Activated naive CD4-positive, alpha-beta T cell treated with anti-CD3 and anti-CD28 coated beads, Interleukin-2, amount 50 U/mL, for 16 hours (primary cell): ENCODE measurements around the gene GBA3.

Experiments
- DNase-seq: peaks from one replicate; pipeline ENCODE4 v3.0.0-alpha.2; 2020

Gene GBA3

DNA sequence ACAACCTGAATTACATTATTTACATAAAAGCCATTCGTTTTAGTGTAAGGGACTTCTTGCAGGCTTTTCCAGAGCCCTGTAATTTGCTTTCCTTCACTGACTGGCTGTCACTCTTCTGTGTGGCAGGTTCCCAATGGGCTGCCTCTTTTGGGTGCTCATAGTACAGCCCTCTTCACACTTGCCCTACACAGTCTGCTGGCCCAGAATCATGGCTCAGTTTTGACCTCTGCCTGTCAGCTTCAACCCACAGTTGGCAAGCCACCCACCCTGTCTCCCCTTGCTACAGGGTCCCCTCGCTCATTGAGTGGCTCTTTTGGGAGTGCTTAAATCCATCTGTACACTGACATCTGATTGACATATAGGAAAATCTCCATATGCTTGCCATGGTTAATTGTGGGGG is 97.9 kb downstream of the GBA3 start:
- DNase-seq: no peak

DNA sequence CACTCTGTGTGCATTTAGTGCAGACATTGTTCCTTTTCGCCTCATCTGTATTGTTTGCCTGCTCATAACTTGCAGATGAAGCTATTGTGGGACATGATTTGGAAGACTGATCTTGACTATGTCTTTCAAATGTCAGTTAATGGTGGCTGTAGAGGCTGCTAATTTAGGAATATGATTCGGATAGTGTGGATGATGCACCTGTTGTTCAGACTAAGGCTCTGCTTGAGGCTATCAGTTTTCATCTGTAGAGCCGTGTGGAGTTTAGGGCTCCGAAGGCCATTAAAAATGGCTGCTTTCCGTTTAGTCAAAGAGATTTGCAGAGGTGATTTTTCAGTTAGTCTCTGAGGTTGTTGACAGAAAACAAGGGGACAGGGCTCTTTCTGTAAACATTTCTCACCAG is 102.0 kb downstream of the GBA3 start:
- DNase-seq: no peak

DNA sequence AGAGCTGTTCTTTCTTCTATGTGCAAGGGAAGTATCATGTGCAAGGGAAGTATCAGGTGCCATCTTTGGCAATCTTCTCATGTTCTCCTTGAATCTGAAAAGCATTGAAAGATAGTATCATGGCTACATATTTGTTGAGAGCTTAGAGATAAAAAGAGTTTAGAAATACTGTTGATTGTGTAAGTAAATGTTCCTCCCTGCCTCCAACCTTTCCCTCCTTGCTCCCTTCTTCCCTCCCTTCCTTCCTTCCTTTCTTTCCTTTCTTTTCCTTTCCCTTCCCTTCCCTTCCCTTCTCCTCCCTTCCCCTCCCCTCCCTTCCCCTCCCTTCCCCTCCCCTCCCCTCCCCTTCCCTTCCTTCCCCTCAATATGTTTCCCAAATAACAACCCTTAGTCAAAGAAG is 108.7 kb downstream of the GBA3 start:
- no peak for DNase-seq

DNA sequence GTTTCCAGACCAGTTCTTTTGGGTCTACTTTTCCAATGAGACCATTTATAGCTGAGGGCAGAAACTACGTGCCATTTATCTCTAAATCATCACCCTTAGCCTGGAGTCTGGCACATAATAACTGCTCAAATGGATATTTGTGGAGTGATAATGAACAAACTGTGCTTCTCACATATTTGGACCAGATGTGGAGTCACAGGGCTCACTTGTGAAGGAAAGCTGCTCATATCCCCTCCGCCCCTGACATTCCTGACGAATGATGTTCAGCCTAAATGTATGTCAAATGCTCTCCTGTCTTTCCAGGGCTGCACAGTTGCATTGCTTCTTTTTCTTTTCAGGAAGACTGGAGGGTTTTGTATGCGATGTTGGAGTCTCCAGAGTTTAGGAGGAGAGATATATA is 110.1 kb downstream of the GBA3 start:
- DNase-seq: no peak

DNA sequence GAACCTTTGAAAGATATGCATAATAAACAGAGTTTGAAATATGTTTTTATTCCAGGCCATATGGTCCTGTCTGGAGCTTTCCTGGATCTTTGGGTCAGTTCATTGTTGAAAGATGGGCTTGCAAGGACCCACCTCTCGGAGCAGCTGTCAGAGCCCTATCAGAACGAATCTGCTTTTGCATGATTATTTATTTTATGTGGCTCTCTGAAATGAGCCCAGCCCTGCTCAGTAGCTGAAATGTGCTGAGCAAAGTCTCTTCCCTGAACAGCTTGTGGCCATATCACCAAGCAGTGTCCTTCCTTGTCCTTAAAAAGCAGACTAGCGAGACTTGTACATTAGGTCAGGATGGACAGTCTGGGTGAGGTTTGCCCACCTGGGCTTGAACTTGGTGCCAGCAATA is 110.8 kb downstream of the GBA3 start:
- DNase-seq: no peak

DNA sequence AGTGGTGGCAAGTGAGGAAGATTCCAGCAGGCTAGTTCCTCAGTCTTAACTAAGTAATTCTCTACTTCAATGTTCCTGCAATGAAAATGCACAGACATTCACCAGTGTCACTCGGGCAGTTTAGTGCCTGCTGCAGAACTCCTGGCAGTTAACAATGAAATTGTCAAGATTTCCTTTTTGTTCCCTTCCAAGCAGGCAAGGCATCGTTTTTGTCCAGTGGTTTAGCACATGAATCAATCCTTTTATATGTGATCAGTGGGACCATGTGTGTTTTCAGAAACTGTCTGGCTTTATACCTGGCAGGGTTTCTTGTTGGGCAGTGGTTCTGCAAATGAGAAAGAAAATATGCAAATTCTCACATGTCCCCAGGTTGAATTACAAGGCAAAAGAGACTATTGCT is 122.2 kb downstream of the GBA3 start:
- no peak for DNase-seq

DNA sequence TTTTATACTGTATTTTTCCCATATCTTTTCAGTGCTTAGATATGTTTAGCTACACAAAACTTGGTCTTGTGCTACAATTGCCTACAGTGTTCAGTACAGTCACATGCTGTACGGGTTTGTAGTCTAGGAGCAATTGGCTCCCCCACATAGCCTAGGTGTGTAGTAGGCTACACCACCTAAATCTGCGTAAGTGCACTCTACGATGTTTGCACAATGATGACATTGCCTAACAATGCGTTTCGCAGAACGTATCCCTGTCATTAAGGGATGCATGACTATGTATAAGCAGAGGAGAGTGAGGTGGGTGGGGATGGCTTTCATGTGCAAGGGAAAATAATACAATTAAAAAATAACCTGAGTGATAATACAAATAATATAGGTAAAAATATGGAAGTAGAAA is 131.4 kb downstream of the GBA3 start:
- no peak for DNase-seq

DNA sequence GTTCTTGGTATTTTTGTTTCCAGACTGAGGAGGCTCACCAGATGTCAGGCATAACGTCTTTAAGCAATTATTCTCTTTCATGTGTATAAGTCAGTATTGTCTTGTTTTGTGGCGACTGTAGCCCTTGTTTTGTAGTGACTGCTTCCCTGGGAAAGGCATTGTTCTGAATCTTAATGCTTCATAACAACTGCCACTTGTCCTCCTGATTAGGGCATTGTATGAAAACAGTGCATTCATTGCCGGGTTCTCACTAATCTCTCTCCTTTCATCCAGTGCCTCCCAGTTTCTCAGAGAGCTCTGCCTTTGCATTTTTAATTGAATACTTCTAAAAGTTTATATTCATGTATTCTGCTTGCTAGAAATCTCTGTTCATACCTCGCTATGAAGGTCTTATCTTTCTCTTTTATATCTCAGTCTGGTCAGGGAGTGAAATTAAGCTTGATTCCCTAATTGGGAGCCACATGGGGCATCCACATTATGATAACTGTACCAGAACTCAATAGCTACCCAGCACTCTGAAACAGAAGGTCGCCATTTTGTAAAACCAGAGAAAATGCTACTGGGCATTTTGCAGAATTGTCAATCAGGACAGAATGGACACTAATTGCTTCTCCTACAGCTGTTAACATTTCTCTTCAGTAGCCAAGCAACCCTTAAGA is 149.8 kb downstream of the GBA3 start:
- DNase-seq: no peak

DNA sequence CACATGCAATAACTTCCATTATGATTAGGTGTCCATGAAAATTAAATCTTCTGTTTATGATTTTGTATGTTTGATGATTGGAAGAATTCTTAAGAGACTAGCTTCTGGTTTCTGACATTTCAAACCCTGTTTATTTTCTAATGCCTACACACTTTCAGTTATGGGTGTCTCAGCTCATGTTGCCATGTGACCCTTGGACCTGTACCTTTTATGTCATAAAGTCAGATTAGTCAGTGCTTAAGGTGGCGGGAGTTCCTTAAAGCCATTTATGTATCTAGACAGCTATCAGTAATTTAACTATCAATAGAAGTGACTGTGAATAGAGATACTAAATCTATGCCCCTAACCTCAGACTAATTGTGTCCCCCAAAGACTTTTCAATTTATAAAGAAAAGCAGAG is 155.6 kb downstream of the GBA3 start:
- no peak for DNase-seq

DNA sequence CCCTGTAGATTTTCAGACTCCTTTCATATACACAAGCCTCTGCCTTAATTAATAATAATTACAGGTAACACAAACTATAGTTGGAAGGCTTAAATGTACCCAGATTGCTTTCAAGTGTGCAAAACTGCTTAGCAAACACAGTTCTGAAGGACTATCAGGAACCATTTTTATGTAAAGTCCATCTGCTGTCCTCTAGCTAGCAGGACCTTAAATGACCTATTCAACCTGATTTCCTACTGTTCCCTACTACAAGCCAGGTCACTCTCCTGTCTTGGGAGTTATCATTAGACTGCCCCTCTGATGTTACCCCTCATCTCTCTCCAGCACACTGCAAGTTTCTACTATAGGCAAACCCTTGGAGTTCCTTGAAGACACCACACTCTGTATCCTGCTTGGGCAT is 157.3 kb downstream of the GBA3 start:
- no peak for DNase-seq

DNA sequence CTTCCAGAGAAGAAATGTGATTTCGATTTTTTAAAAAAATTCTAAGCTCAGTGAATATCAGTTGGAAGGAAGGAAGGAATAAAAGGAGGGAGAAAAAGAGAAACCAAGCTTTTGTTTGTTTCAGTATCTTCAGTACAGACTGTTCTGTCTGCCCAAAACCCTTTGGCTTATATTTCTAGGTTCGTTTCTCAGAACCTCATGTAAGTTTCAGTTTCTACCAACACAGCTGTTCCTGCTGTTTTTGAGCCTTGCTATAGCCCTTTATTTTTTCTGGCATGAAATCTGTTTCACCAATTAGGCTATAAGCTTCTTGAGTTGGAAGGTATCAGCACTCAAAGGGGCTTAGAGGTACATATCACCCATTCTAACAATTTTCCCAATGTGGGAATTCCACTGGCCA is 157.9 kb downstream of the GBA3 start:
- no peak for DNase-seq

DNA sequence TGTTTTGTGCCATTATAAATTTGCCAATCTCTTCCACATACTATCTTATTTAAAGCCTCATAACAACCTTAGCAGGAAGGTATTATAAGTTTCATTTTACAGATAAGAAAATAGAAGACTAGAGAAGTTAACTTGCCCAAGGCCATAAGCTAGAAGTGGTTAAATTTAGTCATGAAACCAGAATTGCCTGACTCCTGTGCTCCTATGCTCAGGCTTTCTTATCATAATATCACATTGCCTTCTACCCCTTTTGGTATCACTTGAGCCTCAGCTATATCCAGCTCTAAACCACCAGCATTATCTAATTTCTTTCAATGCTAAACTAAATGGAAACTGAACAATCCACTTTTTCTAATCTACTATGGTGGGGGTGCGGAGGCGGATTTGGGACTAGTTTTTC is 164.7 kb downstream of the GBA3 start:
- DNase-seq: no peak

DNA sequence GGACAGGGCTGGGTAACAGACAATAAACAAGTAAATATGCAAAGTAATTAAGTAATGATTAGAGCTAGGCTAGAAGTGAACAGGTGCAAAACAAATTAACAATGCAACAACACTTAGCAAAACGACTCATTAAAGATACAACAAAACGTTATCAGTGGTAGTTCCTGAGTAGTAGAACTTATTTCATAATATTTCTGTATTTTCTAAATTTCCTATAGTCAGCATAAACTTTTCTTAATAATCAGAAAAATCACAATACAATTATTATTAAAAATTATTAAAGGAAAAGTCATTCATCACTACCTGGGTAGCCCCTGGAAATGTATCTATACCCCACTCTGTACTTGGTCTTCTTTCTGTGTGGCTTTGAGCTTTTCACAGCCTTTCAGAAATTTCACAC is 166.6 kb downstream of the GBA3 start:
- DNase-seq: no peak
